Amygdala (tissue), 56 donors: Measurements from ENCODE around the gene SORCS2.
"Not testable (repeated sequence)": the region's sequence is repeated elsewhere in the genome, so short reads cannot be mapped to it uniquely, and the experiment has no call there.

ENCODE experiments used
- DNase-seq, 56 donors: peaks; one replicate each; lab custom pipeline; 2025; lab: John Stamatoyannopoulos, UW

Gene SORCS2

DNA sequence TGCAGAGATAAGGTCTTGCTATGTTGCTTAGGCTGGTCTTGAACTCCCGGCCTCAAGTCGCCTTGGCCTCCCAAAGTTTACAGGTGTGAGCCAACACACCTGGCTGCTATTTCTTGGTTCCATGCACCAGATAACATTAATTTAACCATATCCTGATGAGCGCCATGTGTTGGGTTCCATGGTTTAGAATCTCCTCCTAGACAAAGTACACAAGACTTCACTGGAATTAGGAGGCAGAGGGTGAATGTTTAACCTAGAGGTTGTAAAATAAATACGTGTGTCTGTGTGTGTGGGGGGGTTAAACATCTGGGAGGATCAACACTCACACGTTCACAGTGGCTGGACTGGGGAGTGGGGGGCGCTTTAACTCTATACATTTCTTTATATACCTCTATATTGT lies 32.4 kb upstream of the SORCS2 start:
- DNase-seq: no peak

DNA sequence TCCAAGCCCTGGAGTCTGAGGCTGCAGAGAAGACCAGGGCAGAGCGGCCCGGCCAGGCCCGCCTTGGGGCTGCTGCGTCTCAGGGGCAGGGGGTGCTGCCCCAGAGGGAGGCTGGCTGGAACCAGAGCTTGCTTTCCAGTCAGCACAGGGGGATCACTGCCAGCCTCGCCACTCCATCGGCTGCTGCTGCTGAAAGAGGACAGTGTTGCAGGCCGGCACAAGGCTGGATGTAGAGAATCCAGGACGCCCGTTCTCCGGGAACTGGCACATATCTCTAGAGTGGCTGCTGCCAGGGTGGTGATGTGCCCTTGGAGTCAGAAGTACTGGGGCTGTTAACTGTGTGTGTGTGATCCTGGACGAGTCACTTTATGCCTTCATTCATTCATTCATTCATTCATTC lies 31.9 kb upstream of the SORCS2 start:
- peak in 42 of 56 donors; percentile 8 to 84 (median 46) for DNase-seq

DNA sequence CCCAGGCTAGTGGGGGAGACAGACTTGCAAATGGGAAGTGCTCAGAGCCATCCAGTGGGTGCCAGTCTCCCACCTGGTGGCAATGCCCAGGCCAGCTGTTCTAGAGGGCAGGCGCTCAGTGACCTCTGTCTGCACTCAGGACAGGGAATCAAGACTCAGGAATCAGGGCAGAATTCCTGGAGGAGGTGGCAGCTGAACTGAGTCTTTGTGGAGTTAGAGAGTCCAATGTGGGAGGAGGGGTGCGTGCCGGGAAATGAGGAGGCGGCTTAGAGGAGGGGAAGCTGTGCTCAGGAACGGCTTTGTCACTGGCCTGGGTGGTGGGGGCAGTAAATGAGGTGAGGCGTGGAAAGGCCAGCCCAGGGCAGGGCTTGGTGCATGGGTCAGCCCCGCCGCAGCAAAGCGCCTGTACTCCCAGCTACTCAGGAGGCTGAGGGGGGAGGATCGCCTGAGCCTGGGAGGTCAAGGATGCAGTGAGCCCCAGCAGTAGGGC lies 31.3 kb upstream of the SORCS2 start:
- DNase-seq: no peak

DNA sequence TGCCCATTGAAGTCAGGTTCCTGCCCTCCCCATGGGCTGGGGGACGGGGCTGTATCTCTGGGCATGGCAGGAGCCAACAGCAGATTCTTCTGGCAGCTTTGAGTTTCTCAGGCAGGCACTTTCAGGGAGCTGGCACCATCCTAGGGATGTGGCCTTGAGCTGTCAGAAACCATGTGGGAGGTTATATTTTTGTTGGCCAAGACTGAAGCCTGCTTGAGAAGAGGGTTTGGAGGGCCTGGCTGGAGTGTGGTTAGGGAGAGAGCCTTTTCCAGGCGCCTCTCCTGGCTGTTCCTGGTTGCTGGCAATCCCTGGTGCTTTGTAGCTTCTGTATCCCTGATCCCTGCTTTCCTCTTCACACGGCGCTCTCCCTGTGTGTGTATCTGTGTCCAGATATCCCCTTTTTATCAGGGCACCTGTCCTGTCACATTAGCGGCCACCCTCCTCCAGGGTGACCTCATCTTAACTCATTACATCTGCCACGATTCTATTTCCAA lies 30.6 kb upstream of the SORCS2 start:
- DNase-seq: peak in 2 of 56 donors; percentile 20 to 28

DNA sequence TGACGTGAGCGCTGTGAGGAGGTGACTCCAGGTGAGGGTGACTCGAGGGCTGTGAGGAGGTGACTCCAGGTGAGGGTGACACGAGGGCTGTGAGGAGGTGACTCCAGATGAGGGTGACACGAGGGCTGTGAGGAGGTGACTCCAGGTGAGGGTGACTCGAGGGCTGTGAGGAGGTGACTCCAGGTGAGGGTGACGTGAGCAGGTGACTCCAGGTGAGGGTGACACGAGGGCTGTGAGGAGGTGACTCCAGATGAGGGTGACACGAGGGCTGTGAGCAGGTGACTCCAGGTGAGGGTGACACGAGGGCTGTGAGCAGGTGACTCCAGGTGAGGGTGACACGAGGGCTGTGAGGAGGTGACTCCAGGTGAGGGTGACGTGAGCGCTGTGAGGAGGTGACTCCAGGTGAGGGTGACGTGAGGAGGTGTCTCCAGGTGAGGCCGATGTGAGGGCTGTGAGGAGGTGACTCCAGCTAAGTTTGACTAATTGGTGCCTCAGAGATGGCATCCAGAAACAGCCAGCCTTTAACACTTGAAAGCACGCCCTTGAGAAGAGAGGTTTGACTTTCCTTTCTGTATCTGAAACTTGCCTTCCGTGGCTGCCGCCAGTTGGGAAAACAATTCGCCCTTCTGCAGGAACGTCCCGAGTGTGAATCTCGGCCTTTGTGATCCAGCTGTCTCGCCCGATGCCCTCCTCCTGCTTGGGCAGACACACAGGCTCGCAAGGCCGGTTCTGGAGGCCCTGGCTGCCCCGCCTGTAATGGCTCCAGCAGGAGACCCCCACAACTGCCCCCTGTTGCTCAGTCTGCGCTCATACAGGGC lies 27.1 kb upstream of the SORCS2 start:
- DNase-seq: not testable (repeated sequence)

DNA sequence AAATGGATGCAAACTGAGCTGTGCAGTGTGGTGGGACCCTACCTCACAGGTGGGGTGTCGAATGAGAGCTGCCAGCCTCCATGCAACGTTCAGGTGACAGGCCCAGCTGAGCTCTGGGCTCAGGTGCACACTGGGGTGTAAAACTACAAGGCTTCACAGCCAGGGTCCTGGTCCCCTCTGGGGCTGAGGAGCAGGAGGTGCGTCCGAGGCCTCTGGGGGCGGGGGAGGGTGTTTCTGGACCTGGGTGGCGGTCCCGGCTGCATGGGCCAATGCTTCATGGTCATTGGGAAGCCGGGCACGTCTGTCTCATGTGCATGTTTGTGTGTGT lies 26.5 kb upstream of the SORCS2 start:
- DNase-seq: no peak

DNA sequence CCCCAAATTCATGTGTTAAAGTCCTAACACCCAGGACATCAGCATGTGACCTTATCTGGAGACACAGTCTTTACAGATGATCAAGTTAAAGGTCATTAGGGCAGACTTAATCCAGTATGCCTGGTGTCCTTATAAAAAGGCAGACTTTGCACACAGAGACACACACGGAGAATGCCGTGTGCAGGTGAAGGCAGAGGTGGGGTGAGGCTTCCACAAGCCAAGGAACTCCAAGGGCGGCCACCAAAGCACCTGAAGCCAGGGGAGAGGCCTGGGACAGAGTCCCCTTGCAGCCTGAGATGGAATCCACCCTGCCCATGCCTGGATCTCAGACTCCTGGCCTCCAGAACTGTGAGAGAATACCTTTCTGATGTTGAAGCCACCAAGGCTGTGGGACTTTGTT lies 26.1 kb upstream of the SORCS2 start:
- DNase-seq: no peak

DNA sequence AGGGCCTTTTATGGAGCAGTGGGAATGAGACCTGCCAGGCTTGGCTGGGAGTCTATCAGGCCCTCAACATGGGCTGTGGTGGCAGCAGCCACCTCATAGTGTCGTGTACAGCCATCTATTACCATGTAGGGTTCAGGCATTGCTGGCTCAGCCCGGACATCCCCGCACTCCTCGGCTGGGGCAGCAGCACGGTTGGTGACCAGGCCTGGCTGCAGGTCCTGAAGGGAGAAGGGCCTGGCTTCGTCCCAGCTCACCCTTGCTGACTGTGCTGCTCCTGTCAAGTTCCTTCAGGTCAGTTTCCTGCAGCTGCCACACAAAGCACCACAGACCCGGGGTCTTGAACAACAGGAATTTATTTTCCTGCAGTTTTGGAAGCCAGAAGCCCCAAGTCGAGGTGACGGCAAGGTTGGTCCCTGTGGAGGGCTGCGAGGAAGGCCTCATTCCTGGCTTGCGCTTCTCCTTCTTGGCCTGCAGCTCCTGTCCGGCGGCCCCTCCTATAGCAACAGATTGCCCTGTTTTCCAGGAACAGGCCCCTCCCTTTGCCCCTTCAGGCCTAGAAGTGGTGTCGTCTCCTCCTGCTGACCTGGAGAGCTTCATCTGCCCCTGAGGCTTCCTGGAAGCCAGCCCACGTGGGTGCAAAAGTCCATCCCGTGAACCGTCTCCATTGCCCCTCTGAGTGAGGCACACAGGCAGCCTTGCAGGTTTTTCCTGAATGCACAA lies 25.2 kb upstream of the SORCS2 start:
- no peak for DNase-seq

DNA sequence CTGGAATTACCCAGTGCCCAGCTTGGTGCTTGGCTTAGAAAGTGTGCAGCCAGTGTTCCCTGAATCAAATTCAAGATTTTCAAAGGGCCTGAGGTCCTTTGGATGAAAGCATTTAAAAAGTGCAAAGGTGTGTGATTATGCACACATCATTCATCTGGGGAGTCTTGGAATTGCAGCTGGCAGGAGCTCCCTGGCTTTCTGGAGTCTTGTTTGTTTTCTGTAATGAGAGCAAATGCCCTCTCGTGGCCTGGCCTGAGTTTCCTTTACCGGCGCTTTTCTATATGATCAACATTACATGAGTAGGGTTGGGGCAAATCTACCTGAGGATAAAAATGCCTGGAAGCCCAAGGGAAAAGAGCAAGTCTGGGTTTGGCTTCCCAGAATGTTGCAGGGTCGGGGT lies 24.6 kb upstream of the SORCS2 start:
- no peak for DNase-seq

DNA sequence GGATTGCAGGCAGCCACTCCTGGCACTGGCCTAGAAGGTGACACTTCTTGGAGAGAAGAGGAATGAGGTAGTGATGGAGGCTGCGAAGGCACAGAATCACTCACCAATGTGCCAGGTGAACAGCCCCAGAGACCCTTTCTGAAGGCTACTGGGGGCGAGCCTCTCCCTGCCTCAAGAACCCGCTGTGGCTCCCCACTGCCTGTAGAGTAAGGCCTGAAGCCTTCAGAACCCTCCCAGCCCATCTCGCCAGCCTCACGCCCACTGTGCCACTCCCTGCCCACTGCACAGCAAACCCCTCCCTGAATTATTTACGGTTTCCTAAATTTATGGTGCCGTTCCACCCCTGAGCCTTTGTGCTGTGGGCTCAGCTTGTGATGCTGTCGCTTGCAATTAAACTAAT lies 24.2 kb upstream of the SORCS2 start:
- no peak for DNase-seq

DNA sequence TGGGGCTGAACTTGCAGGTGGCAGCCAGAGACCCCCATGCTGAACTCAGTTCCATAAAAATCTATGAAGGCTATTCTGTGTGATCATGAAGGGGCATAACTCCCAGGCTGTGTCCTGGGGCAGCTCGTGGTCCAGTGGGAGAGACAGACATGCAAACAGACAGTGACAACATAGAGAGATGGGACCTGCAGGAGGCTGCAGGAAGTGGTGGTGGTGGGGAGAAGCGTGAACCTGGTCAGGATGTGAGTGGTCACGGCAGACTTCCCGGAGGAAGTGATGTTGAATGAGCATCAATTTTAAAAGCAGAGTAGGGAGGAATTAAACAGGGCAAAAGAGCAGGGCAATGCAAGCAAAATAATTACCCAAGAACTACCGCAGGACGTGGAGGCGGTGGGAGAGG lies 23.2 kb upstream of the SORCS2 start:
- DNase-seq: no peak

DNA sequence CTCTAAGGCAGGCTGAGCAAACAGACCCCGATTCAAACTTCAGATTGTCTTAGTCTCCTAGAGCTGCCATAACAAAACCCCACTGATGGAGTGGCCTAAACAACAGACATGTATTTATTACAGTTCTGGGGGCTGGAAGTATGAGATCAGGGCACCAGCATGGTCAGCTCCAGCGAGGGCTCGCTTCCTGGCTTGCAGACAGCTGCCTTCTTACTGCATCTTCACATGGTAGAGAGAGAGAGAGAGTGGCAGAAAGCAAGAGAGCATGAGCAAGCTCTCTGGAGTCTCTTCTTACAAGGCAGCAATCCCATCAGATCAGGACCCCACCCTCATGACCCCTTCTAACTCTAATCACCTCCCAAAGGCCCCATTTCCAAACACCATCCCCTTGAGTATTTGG lies 22.3 kb upstream of the SORCS2 start:
- no peak for DNase-seq

DNA sequence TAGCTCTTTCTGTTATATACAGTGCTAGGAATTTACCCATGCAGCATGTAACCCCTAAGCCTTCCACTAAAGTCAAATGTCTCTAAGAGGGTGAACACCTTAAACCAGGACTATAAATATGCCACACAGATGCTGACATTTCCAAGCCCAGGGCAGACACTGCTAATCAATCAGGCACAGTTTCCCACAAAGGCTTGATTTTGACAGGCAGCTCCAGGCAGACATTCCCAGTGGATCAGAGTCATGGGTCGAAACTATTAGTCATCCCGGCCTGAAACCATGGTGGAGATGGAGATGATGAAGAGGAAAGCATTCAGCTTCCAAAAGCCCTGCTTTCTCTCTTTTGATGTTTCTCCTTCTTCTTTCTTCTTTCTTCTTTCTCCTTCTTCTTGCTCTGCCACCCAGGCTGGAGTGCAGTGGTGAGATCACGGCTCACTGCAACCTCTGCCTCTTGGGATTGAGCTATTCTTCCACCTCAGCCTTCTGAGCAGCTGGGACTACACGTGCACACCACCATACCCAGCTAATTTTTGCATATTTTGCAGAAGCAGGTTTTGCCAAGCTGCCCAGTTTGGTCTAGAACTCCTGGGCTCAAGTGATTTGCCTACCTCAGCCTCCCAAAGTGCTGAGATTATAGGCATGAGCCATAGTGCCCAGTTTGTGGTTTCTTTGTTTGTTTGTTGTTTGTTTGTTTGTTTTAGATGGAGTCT lies 21.0 kb upstream of the SORCS2 start:
- DNase-seq: no peak

DNA sequence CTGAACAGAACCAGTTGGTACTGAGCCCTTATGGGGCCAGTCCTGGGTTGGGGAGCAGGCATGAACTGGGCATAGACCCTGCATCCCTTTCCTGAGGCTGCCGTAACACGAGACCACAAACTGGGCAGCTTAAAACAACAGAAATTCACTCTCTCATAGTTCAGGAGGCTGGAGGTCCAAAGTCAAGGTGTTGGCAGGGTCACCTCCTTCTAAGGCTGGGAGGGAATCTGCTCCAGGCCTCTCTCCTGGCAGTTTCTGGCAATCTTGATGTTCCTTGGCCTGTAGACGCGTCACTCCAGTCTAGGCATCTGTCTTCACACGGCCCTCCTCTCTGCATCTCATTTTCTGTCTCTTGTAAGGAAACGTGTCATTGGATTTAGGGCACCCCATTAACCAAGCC lies 19.8 kb upstream of the SORCS2 start:
- DNase-seq: no peak

DNA sequence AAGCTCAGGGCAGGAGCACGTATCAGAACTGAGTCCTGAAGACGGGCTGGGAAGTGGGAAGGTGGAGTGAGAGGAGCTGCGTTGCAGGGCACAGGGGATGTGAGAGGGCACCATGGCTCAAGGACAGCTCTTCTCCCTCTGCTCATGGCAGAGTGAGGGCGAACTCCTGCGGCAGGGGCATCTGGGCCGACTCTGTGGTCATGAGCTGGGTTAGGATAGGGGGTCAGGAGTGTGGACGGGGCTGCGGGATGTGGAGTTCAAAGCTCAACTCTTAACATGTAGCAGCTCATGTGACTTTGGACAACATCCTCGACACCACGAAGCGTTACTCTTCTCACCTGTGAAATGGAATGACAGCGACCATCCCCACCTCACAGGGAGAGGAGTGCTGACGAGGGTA lies 19.4 kb upstream of the SORCS2 start:
- DNase-seq: no peak

DNA sequence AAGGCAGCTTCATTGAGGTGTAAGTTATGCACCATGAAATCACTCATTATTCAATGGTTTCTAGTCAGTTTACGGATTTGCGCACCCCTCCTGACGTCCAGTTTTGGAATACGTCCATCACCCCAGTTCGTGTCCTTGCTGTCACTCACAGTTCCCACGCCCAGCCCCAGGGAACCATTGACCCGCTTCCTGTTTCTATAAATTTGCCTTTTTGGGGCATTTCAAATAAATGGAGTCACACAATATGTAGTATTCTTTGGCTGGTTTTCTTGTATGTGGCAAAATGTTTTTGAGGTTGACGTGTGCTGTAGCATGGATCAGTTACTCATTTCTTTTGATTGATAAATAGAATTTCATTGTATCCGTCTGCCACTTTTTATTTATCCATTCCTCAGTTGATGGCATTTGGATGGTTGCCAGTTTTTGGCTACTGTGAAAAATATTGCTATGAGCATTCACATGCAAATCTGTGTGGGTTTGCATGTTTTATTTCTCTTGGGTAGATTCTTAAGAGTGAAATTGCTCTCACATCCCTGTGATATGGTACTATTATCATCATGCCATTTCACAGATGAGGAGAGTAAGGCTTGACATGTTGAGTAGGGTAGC lies 18.4 kb upstream of the SORCS2 start:
- DNase-seq: no peak

DNA sequence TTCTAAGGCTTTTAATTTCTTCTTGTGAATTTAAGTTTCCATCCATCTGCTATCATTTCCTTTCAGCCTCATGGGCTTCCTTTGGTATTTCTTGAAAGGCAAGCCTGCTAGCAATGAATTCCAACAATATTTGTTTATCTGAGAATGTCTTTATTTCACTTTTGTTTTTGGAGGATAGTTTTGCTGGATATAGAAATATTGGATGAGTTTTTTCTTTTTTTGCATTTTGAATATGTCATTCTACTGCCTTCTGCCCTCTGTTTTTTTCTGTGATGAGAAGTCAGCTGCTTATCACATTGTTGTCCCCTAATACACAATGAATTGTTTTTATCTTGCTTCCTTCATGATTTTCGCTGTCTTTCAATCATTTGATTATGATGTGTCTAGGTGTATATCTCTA lies 13.2 kb upstream of the SORCS2 start:
- DNase-seq: no peak

DNA sequence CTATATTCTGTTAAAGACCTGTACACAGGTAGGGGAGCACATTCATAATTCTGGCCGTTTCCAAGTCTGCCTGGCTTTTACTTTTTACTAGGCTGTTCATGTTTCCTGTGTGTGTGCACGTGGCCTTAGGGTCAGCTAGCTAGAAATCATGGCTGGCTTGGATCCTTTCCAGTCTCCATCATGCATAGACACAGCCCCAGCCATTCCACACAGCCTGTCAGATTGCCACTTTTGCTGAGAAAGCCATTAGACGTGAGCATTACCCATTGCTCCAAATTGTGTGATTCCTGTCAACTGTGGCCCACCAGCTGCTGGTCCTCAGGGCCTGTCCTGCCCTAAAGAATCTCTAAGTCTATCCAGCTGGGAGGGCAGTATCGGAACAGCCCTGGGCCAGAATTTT lies 11.4 kb upstream of the SORCS2 start:
- no peak for DNase-seq

DNA sequence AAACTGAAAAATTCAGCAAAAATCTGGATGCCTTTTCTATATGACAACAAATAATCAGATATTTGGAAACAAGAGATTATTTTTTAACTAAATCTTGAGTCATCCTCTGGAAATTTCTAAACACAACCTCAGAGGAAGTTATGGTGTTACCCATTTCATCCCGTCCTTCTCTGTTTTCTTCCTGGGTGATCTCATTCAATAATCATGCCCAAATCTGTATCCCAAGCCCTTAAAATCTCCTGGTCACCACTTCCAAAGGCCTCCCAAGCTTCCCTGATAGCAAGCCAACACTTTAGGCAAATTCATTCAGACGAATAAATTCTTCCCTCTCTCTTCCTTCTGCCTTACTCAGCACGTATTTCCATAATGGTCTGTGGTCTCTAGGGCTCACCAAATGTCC lies 9.7 kb upstream of the SORCS2 start:
- no peak for DNase-seq

DNA sequence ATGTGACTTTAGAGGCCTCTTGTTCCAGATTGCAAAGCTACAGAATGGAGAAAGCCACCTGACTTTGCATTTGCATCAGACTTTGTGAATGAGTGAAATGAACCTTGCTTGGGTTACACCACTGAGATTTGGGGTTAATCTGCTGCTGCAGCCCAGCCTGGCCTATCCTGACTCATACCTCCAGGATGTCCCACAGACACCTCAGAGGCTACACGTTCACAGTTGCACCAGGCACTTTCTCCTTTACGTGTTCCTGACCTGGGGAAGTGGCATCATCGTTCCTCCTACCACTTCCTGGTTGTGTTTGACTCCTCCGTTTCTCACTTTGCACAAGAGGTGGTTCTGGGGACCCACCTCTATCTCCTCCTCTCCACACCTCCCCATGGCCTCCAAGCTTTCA lies 9.2 kb upstream of the SORCS2 start:
- no peak for DNase-seq
